Lower leg skin (tissue), 4 donors: ENCODE measurements around the gene FBXL19. TPM values are rescaled to one million over a fixed set of nuclear protein-coding genes. Genes with fewer than 3 reads are reported as not detected.

ENCODE experiments used
- DNase-seq, 2 donors: peaks; one replicate each; pipeline ENCODE4 v3.0.0-alpha.2; 2019; ENCODE audit warnings: low spot score in 2 of 2
- H3K4me3 ChIP-seq: fragments of 200-600 bp; sonication (generic); 2 replicates; pipeline ENCODE4 v1.5.1; 2017; ENCODE audit warnings: mild to moderate bottlenecking, low read depth; ENCODE audit not compliant: poor library complexity, severe bottlenecking
- POLR2A ChIP-seq, 2 donors: fragments of 450-650 bp; IDR thresholded peaks; one replicate each; pipeline ENCODE4 v1.6.1; 2016 to 2017; ENCODE audit warnings: antibody characterized with exemption in 2 of 2, mild to moderate bottlenecking in 1 of 2, moderate library complexity in 1 of 2
- WGBS, 2 donors: methylation state at CpG; one replicate each; pipeline ENCODE4 v1.1.5; 2018; 5-methylcytosine and 5-hydroxymethylcytosine counted together
- intact Hi-C: fragments of 100-400 bp; cut with DNase I; formaldehyde crosslinking; loops from one replicate; pipeline ENCODE4 v1.15.0; 2023; ENCODE audit warnings: low total_unique reads
- total RNA-seq, 4 donors: library from RNA; depleted of rRNA; stranded (reverse); fragments of >200 nt; gene quantifications; one replicate each; pipeline ENCODE4 v1.1.0, GENCODE V29; 2016
- TF ChIP-seq, protein P1 (sequence below), 3 donors: fragments of 450-650 bp; IDR thresholded peaks; one replicate each; pipeline ENCODE4 v1.5.1; 2016; ENCODE audit warnings: antibody characterized with exemption in 3 of 3, mild to moderate bottlenecking in 3 of 3, moderate library complexity in 2 of 3

FBXL19 gene
- total RNA-seq, 4 donors from 2014 or later: 17.7 to 25.1 (median 22.1) TPM

DNA sequence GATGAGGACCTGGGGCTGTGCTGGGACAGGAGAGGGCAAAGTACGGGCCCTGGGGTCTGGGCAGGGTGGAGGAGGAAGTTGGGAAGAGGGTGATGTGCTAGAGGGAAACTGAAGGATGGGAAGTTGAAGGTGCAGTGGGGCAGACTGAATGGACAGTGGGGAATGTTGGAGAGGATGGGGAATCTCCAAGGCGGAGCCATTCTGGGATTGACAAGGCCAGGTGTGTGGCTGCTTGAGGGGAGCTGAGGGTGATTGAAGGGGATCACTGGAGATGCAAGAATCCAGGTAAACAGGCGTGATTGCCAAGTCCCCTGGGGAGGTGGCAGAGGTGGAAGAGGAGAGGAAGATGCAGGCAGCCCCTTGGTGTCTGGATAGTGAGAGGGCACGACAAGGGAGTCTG, 53.1 kb downstream of the FBXL19 start:
- no peak for DNase-seq
- intact Hi-C loops: no loop called here
- no peak for TF ChIP-seq POLR2A (IDR thresholded peaks at IDR 0.05)
- TF ChIP-seq, protein P1, sequence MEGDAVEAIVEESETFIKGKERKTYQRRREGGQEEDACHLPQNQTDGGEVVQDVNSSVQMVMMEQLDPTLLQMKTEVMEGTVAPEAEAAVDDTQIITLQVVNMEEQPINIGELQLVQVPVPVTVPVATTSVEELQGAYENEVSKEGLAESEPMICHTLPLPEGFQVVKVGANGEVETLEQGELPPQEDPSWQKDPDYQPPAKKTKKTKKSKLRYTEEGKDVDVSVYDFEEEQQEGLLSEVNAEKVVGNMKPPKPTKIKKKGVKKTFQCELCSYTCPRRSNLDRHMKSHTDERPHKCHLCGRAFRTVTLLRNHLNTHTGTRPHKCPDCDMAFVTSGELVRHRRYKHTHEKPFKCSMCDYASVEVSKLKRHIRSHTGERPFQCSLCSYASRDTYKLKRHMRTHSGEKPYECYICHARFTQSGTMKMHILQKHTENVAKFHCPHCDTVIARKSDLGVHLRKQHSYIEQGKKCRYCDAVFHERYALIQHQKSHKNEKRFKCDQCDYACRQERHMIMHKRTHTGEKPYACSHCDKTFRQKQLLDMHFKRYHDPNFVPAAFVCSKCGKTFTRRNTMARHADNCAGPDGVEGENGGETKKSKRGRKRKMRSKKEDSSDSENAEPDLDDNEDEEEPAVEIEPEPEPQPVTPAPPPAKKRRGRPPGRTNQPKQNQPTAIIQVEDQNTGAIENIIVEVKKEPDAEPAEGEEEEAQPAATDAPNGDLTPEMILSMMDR (IDR thresholded peaks at IDR 0.05): no peak
- no peak overlapping the region for H3K4me3 ChIP-seq
- 87 to 88% methylated on average over 4 of the region's 4 CpGs for WGBS, 2 donors

- 80 to 81% methylated on average over 14 to 15 of the region's 17 CpGs for WGBS, 2 donors
- TF ChIP-seq, protein P1 (IDR thresholded peaks at IDR 0.05): no peak
- no peak for TF ChIP-seq POLR2A (IDR thresholded peaks at IDR 0.05)
- no peak overlapping the region for H3K4me3 ChIP-seq
- no peak for DNase-seq
- intact Hi-C loops: no loop called here
Observed at GRCh38 chr16:30977502-30977901, 54.1 kb downstream of the FBXL19 start.

GRCh38 chr16:30979170-30980022, 56.0 kb downstream of the FBXL19 start:
- TF ChIP-seq, protein P1 (IDR thresholded peaks at IDR 0.05): no peak
- no peak for TF ChIP-seq POLR2A (IDR thresholded peaks at IDR 0.05)
- no peak overlapping the region for H3K4me3 ChIP-seq
- DNase-seq: no peak
- intact Hi-C loops: loop anchor here (5.0 to 10.0 kb wide), 3 partner anchors 165 to 893 kb away; partner anchors contain the start of genes ZNF267 and ZNF843
- WGBS, 2 donors: 89 to 92% methylated on average over 41 to 56 of the region's 62 CpGs

GRCh38 chr16:30980023-30980371, 56.6 kb downstream of the FBXL19 start:
- intact Hi-C loops: loop anchor here (5.0 to 10.0 kb wide), 3 partner anchors 165 to 892 kb away; partner anchors contain the start of genes ZNF267 and ZNF843
- no peak overlapping the region for H3K4me3 ChIP-seq
- TF ChIP-seq, protein P1 (IDR thresholded peaks at IDR 0.05): no peak
- TF ChIP-seq POLR2A (IDR thresholded peaks at IDR 0.05): no peak
- WGBS, 2 donors: 89 to 94% methylated on average over 15 of the region's 15 CpGs
- DNase-seq: no peak

- WGBS, 2 donors: 88 to 91% methylated on average over 25 to 29 of the region's 29 CpGs
- no peak overlapping the region for H3K4me3 ChIP-seq
- DNase-seq: no peak
- intact Hi-C loops: loop anchor here (5.0 to 10.0 kb wide), 3 partner anchors 164 to 892 kb away; partner anchors contain the start of genes ZNF267 and ZNF843
- TF ChIP-seq, protein P1 (IDR thresholded peaks at IDR 0.05): no peak
- no peak for TF ChIP-seq POLR2A (IDR thresholded peaks at IDR 0.05)
Observed at GRCh38 chr16:30980434-30980833, 57.1 kb downstream of the FBXL19 start.
